WTC11 (cell line): ENCODE measurements around the gene CNOT3. TPM values are rescaled to one million over a fixed set of nuclear protein-coding genes. Genes with fewer than 3 reads are reported as not detected.

Experiments used
- ATAC-seq: fragments of 200-7000 bp; cut with Tn5 transposase; 2 replicates; pipeline ENCODE4 v1.10.0; 2021; ENCODE audit warnings: mild to moderate bottlenecking, moderate library complexity
- CTCF ChIA-PET: fragments of 300-600 bp; sonication (Branson Sonifier 250); formaldehyde crosslinking; loops from one replicate; lab custom pipeline; 2021; ENCODE audit warnings: antibody characterized with exemption; lab: Charles Lee
- POLR2A ChIA-PET: fragments of 350-600 bp; sonication (Branson Sonifier 250); formaldehyde crosslinking; loops from one replicate; lab custom pipeline; 2021; ENCODE audit warnings: antibody characterized with exemption; lab: Charles Lee
- DNase-seq: peaks from one replicate; pipeline ENCODE4 v3.0.0; 2021; ENCODE audit warnings: low spot score
- H3K27ac Mint-ChIP-seq: 2 replicates; pipeline ENCODE4 v1.8.0; 2021; ENCODE audit warnings: mixed read lengths
- H3K27me3 Mint-ChIP-seq: 2 replicates; pipeline ENCODE4 v1.8.0; 2021; ENCODE audit warnings: low read depth, mild to moderate bottlenecking, moderate library complexity, mixed read lengths
- H3K36me3 Mint-ChIP-seq: 2 replicates; pipeline ENCODE4 v1.8.0; 2021; ENCODE audit warnings: mixed read lengths
- H3K4me1 Mint-ChIP-seq: 2 replicates; pipeline ENCODE4 v1.8.0; 2022; ENCODE audit warnings: mixed read lengths
- H3K4me3 Mint-ChIP-seq: 2 replicates; pipeline ENCODE4 v1.8.0; 2021; ENCODE audit warnings: mild to moderate bottlenecking, moderate library complexity, mixed read lengths
- H3K9me3 Mint-ChIP-seq: 2 replicates; pipeline ENCODE4 v1.8.0; 2021; ENCODE audit warnings: mixed read lengths
- ATF6 ChIP-seq: sonication (generic); formaldehyde crosslinking; IDR thresholded peaks from 2 replicates; pipeline ENCODE4 v1.8.1; 2023; ENCODE audit warnings: mild to moderate bottlenecking, missing genetic modification reagents
- CBFB ChIP-seq: sonication (generic); formaldehyde crosslinking; IDR thresholded peaks from 2 replicates; pipeline ENCODE4 v1.8.1; 2022; ENCODE audit warnings: mild to moderate bottlenecking, low read depth, missing genetic modification reagents
- GABPB1 ChIP-seq: sonication (generic); formaldehyde crosslinking; IDR thresholded peaks from 2 replicates; pipeline ENCODE4 v1.8.1; 2023; ENCODE audit warnings: mild to moderate bottlenecking, missing genetic modification reagents
- HMGXB4 ChIP-seq: sonication (generic); formaldehyde crosslinking; IDR thresholded peaks from 2 replicates; pipeline ENCODE4 v1.8.1; 2023; ENCODE audit warnings: mild to moderate bottlenecking, moderate library complexity, missing genetic modification reagents
- MAX ChIP-seq: sonication (generic); formaldehyde crosslinking; IDR thresholded peaks from 2 replicates; pipeline ENCODE4 v1.8.0; 2022; ENCODE audit warnings: mild to moderate bottlenecking, missing genetic modification reagents
- NFATC4 ChIP-seq: fragments of 250-450 bp; sonication (Bioruptor Pico); IDR thresholded peaks from 2 replicates; pipeline ENCODE4 v1.9.0; 2021; ENCODE audit warnings: mild to moderate bottlenecking
- NR2C2 ChIP-seq: sonication (generic); formaldehyde crosslinking; IDR thresholded peaks from 2 replicates; pipeline ENCODE4 v1.8.0; 2022; ENCODE audit warnings: mild to moderate bottlenecking, missing genetic modification reagents
- PRRX2 ChIP-seq: fragments of 250-450 bp; sonication (Bioruptor Pico); IDR thresholded peaks from 2 replicates; pipeline ENCODE4 v1.8.0; 2021; ENCODE audit warnings: mild to moderate bottlenecking
- SMAD3 ChIP-seq: sonication (generic); formaldehyde crosslinking; IDR thresholded peaks from 2 replicates; pipeline ENCODE4 v1.8.0; 2022; ENCODE audit warnings: missing genetic modification reagents, mild to moderate bottlenecking, borderline replicate concordance
- TP53 ChIP-seq: sonication (generic); formaldehyde crosslinking; IDR thresholded peaks from 2 replicates; pipeline ENCODE4 v1.8.1; 2023; ENCODE audit warnings: mild to moderate bottlenecking, missing genetic modification reagents
- ZNF121 ChIP-seq: sonication (generic); formaldehyde crosslinking; IDR thresholded peaks from 2 replicates; pipeline ENCODE4 v1.8.0; 2023; ENCODE audit warnings: missing genetic modification reagents
- ZNF138 ChIP-seq: sonication (generic); formaldehyde crosslinking; conservative IDR thresholded peaks from 2 replicates; pipeline ENCODE4 v1.8.1; 2022; ENCODE audit warnings: mild to moderate bottlenecking, moderate library complexity, missing genetic modification reagents
- ZNF232 ChIP-seq: sonication (generic); formaldehyde crosslinking; IDR thresholded peaks from 2 replicates; pipeline ENCODE4 v1.8.0; 2022; ENCODE audit warnings: mild to moderate bottlenecking, missing genetic modification reagents
- ZNF263 ChIP-seq: sonication (generic); formaldehyde crosslinking; IDR thresholded peaks from 2 replicates; pipeline ENCODE4 v1.8.1; 2022; ENCODE audit warnings: low read depth, mild to moderate bottlenecking, moderate library complexity, missing genetic modification reagents
- total RNA-seq: library from RNA; stranded (reverse); gene quantifications from 3 replicates; pipeline ENCODE4 v1.2.3, GENCODE V29; 2021
- TF ChIP-seq, protein P1 (sequence below): sonication (generic); formaldehyde crosslinking; IDR thresholded peaks from 2 replicates; pipeline ENCODE4 v1.8.1; 2023; ENCODE audit warnings: mild to moderate bottlenecking, missing genetic modification reagents, moderate library complexity
- TF ChIP-seq, protein P2 (sequence below): sonication (generic); formaldehyde crosslinking; IDR thresholded peaks from 2 replicates; pipeline ENCODE4 v1.8.1; 2022; ENCODE audit warnings: missing genetic modification reagents, borderline replicate concordance
- TF ChIP-seq, protein P3 (sequence below): fragments of 200-600 bp; IDR thresholded peaks from 2 replicates; pipeline ENCODE4 v1.8.0; 2022; ENCODE audit warnings: antibody characterized with exemption
- TF ChIP-seq, protein P4 (sequence below): sonication (generic); formaldehyde crosslinking; IDR thresholded peaks from 2 replicates; pipeline ENCODE4 v1.8.1; 2023; ENCODE audit warnings: mild to moderate bottlenecking, missing genetic modification reagents

CNOT3 gene
- total RNA-seq, 1 experiment from 2014 or later = 93.3 TPM

- no peak for TF ChIP-seq ZNF138 (CRISPR knock-in tag)
- TF ChIP-seq, all 79 proteins: peak for 0
Measured at GRCh38 chr19:54105796-54106195, 31.8 kb upstream of the CNOT3 start (continued).

DNA sequence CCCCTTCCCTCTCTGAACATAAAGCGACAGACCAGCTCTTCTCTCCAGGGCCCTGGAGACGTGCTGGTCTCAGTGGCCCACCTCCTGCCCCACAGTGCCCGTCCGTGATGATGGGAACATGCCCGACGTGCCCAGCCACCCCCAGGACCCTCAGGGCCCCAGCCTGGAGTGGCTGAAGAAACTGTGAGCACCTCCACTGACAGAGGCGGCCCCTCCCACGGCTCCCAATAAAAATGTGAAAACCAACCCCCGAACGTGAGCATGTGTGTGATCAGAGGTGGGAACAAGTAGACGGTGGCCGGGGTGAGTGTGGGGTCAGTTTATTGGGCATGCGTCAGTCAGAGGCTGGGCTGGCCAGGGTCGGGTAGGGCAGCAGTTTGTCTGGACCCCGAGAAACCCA is 30.8 kb upstream of the CNOT3 start:
- Mint-ChIP-seq H3K9me3 (no peaks in the 10 kb centered on the region), H3K27ac (no peak overlapping the region)
- TF ChIP-seq TP53 (no peak), ZNF263 (CRISPR knock-in tag) (no peak), MAX (CRISPR knock-in tag) (no peak), HMGXB4 (CRISPR knock-in tag) (no peak)
- TF ChIP-seq, protein P1, sequence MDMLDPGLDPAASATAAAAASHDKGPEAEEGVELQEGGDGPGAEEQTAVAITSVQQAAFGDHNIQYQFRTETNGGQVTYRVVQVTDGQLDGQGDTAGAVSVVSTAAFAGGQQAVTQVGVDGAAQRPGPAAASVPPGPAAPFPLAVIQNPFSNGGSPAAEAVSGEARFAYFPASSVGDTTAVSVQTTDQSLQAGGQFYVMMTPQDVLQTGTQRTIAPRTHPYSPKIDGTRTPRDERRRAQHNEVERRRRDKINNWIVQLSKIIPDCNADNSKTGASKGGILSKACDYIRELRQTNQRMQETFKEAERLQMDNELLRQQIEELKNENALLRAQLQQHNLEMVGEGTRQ (CRISPR knock-in tag) = no peak
- TF ChIP-seq, all 79 proteins: peak for 0
- no peaks in the 10 kb centered on the region for H3K27me3 Mint-ChIP-seq
- ChIA-PET POLR2A (interaction anchor here (0.5 kb wide), 1 partner anchor 18 kb away, joined by 3 read pairs; no protein-coding TSS in a partner anchor), CTCF (no interaction called here)
- peaks cover 3% of the 10 kb centered on the region for H3K4me1 Mint-ChIP-seq
- peaks cover 48% of the 10 kb centered on the region for H3K36me3 Mint-ChIP-seq
- H3K4me3 Mint-ChIP-seq = no peak overlapping the region
- ATAC-seq = no peak
- no peak for DNase-seq

DNA sequence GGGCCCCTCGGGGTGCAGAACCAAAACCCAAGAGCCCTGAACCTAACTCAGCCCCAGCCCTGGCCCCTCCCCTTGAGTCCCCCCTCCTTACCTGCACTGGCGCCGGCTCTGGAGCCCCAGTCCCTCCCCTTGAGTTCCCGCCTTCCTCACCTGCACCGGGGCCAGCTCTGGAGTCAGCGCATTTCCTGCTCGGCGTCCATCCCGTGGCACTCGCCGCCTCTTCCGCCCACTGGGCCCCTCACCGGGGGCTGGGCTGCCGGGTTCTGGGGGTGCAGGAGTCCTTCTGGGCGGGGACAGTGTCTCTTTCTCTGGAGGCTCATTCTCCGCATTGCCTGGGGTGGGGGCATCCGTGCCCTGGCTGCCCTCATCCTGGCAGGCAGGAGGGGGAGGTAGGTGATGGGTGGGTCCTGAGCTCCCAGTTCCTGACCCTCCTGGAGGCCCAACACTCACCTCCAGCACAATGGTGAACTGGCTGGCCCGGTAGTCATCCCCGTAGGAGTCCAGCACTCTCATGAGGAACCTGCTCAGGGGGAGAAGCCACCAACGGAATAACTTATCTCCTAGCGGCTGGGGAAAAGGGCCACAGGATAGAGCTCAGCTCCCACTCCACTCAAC is 29.6 kb upstream of the CNOT3 start:
- POLR2A ChIA-PET = no interaction called here
- Mint-ChIP-seq H3K4me1 (no peaks in the 10 kb centered on the region), H3K36me3 (peaks cover 54% of the 10 kb centered on the region), H3K4me3 (no peak overlapping the region), H3K27ac (0 out of 2 replicates have a peak overlapping the region, but pooled peaks have one; percentile 39), H3K27me3 (no peaks in the 10 kb centered on the region), H3K9me3 (no peaks in the 10 kb centered on the region)
- CTCF ChIA-PET = no interaction called here
- DNase-seq (no peak), ATAC-seq (peak; percentile 36)
- TF ChIP-seq SMAD3 (CRISPR knock-in tag) = no peak
- TF ChIP-seq, protein P2, sequence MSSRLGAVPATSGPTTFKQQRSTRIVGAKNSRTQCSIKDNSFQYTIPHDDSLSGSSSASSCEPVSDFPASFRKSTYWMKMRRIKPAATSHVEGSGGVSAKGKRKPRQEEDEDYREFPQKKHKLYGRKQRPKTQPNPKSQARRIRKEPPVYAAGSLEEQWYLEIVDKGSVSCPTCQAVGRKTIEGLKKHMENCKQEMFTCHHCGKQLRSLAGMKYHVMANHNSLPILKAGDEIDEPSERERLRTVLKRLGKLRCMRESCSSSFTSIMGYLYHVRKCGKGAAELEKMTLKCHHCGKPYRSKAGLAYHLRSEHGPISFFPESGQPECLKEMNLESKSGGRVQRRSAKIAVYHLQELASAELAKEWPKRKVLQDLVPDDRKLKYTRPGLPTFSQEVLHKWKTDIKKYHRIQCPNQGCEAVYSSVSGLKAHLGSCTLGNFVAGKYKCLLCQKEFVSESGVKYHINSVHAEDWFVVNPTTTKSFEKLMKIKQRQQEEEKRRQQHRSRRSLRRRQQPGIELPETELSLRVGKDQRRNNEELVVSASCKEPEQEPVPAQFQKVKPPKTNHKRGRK (CRISPR knock-in tag) = no peak
- TF ChIP-seq, protein P3, sequence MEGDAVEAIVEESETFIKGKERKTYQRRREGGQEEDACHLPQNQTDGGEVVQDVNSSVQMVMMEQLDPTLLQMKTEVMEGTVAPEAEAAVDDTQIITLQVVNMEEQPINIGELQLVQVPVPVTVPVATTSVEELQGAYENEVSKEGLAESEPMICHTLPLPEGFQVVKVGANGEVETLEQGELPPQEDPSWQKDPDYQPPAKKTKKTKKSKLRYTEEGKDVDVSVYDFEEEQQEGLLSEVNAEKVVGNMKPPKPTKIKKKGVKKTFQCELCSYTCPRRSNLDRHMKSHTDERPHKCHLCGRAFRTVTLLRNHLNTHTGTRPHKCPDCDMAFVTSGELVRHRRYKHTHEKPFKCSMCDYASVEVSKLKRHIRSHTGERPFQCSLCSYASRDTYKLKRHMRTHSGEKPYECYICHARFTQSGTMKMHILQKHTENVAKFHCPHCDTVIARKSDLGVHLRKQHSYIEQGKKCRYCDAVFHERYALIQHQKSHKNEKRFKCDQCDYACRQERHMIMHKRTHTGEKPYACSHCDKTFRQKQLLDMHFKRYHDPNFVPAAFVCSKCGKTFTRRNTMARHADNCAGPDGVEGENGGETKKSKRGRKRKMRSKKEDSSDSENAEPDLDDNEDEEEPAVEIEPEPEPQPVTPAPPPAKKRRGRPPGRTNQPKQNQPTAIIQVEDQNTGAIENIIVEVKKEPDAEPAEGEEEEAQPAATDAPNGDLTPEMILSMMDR = no peak

DNA sequence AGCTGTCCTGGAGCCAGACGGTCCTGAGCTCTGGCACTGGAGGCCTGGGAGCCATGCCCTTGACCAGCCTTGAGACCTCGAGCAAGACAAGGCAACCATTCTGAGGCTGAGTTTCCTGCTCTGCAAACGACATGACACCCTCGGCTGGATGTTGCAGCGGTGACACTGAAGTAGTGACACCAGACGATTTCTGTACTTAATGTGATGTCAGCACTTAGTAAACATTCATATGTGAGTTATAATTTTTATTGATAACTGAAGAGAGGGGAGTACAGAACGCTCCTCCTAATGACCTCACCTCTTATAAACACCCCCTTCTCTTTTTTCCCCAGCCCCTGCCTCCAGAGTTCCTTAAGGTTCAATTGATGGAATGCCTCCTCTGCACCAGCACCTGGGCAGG is 29.1 kb upstream of the CNOT3 start:
- ChIA-PET POLR2A (no interaction called here), CTCF (no interaction called here)
- H3K4me3 Mint-ChIP-seq = no peak overlapping the region
- H3K36me3 Mint-ChIP-seq = peaks cover 54% of the 10 kb centered on the region
- no peak overlapping the region for H3K27ac Mint-ChIP-seq
- H3K4me1 Mint-ChIP-seq = no peaks in the 10 kb centered on the region
- no peaks in the 10 kb centered on the region for H3K9me3 Mint-ChIP-seq
- no peaks in the 10 kb centered on the region for H3K27me3 Mint-ChIP-seq
- no peak for DNase-seq
- no peak for ATAC-seq
- TF ChIP-seq, protein P4, sequence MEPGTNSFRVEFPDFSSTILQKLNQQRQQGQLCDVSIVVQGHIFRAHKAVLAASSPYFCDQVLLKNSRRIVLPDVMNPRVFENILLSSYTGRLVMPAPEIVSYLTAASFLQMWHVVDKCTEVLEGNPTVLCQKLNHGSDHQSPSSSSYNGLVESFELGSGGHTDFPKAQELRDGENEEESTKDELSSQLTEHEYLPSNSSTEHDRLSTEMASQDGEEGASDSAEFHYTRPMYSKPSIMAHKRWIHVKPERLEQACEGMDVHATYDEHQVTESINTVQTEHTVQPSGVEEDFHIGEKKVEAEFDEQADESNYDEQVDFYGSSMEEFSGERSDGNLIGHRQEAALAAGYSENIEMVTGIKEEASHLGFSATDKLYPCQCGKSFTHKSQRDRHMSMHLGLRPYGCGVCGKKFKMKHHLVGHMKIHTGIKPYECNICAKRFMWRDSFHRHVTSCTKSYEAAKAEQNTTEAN (CRISPR knock-in tag) = no peak
- TF ChIP-seq PRRX2 (CRISPR knock-in tag) = no peak
- TF ChIP-seq ZNF121 (CRISPR knock-in tag) = no peak
- TF ChIP-seq NFATC4 (CRISPR knock-in tag) = no peak
- no peak for TF ChIP-seq NR2C2 (CRISPR knock-in tag)
- no peak for TF ChIP-seq ZNF232 (CRISPR knock-in tag)
- no peak for TF ChIP-seq GABPB1 (CRISPR knock-in tag)
- TF ChIP-seq CBFB (CRISPR knock-in tag) = no peak
- no peak for TF ChIP-seq ZNF138 (CRISPR knock-in tag)
- TF ChIP-seq ATF6 (CRISPR knock-in tag) = no peak
